T1000 (cell line): ENCODE data around the gene PMIS2.

Experiments used
- DNase-seq: peaks from one replicate; lab custom pipeline; 2025; ENCODE audit warnings: mixed read lengths; lab: John Stamatoyannopoulos, UW

The PMIS2 gene

GRCh38 chr19:35629332-35629633 lies 43.3 kb downstream of the PMIS2 start:
- DNase-seq: no peak

DNA sequence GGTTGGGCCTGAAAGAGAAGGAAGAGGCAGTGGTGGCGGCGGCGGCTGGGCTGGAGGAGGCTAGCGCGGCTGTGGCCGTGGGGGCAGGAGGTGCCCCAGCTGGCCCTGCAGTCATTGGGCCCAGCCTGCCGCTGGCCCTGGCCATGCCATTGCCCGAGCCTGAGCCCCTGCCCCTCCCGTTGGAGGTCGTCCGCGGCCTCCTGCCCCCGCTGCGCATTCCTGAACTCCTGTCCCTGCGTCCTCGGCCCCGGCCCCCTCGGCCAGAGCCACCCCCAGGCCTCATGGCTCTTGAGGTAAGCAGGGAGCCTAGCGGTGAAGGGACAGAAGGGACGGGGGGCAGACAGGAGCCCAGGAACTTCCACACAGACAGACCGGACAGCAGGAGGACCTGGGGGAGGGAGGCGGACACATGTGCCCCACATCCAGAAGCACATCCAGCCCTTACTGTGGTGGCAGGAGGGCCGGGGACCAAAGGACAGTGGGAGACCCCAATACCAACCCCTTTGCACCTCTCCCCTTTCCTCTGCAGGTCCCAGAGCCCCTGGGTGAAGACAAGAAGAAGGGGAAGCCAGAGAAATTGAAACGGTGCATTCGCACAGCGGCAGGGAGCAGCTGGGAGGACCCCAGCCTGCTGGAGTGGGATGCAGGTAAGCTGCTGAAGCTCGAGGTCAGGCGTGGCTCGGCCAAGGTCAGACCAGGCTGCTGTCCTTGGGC lies 47.9 kb downstream of the PMIS2 start:
- no peak for DNase-seq

DNA sequence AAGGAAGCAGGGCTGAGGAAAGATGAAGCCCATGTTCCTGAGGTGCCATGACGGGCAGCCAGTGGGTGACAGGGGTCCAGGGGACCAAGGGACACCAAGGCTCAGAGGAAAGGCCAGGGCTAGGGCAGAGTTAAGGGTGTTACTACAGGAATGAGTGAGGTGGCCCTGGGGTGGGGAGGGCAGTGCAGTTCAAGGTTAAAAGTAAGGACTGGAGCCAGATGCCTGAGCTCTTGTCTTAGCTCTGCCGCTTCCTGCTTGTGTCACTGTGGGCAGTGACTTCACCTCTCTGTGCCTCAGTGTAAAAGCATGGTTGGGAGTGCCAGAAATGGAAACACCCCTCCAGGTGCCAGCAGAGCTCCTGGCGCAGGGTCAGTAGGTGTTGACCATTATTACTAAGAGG lies 50.7 kb downstream of the PMIS2 start:
- no peak for DNase-seq
